GM12878 (cell line): ENCODE results near the gene CSAD. TPM values are rescaled to one million over a fixed set of nuclear protein-coding genes. Genes with fewer than 3 reads are reported as not detected.
A peak's percentile ranks its signal among the peaks of the same experiment; 100 is the strongest.

Experiments
- ATAC-seq: fragments of 200-7000 bp; cut with Tn5 transposase; 3 replicates; pipeline ENCODE4 v1.9.1; 2020; ENCODE audit warnings: mild to moderate bottlenecking, moderate library complexity
- BruUV-seq: library from RNA; stranded (reverse); fragments of 400-500 nt; replicated peaks from 2 replicates; lab custom pipeline; 2021; lab: Mats Ljungman, UMichigan
- CTCF ChIA-PET: fragments of 300-600 bp; sonication (Branson Sonifier 250); formaldehyde crosslinking; extraction: SDS; loops from one replicate; lab custom pipeline; 2021; ENCODE audit warnings: inconsistent platforms; lab: Yijun Ruan, JAX
- POLR2A ChIA-PET: fragments of 350-600 bp; formaldehyde crosslinking; extraction: SDS; loops from one replicate; lab custom pipeline; 2021; ENCODE audit warnings: inconsistent platforms; lab: Charles Lee
- RAD21 ChIA-PET: fragments of 300-600 bp; sonication (Branson Sonifier 250); formaldehyde crosslinking; loops from one replicate; lab custom pipeline; 2023; ENCODE audit warnings: antibody characterized with exemption; ENCODE audit not compliant: unreplicated experiment; lab: Charles Lee
- SMC1A ChIA-PET: fragments of 300-600 bp; sonication (Branson Sonifier 250); formaldehyde crosslinking; loops from one replicate; lab custom pipeline; 2023; ENCODE audit not compliant: unreplicated experiment, uncharacterized antibody; lab: Charles Lee
- DNase-seq: peaks from one replicate; pipeline ENCODE4 v3.0.0-alpha.2; 2011; ENCODE audit warnings: low read depth, low spot score
- FAIRE-seq: peaks from 3 replicates; lab custom pipeline; 2011; peaks lifted over from hg19 to GRCh38; lab: Jason Lieb, UNC
- H2AFZ ChIP-seq: 2 replicates; pipeline ENCODE4 v1.6.0; 2011; ENCODE audit warnings: low read depth, low read length, control low read depth; ENCODE audit not compliant: control insufficient read depth
- H3K27ac ChIP-seq: 2 replicates; pipeline ENCODE4 v1.5.1; 2011; ENCODE audit warnings: control low read depth; ENCODE audit not compliant: control insufficient read depth, insufficient read depth
- H3K27me3 ChIP-seq, 2 experiments: replicated peaks in 1 of 2; 2 replicates each; pipeline versions ENCODE4 v1.6.0 to v1.6.1; 2011; ENCODE audit warnings: low read length in 1 of 2; ENCODE audit not compliant: control insufficient read depth in 2 of 2, insufficient read depth in 2 of 2
- H3K36me3 ChIP-seq, 2 experiments: 2 replicates each; pipeline ENCODE4 v1.5.1; 2011; ENCODE audit warnings: low read length in 1 of 2; ENCODE audit not compliant: control insufficient read depth in 2 of 2, insufficient read depth in 2 of 2
- H3K4me1 ChIP-seq: 2 replicates; pipeline ENCODE4 v1.6.1; 2011; ENCODE audit warnings: mild to moderate bottlenecking, low read length, moderate library complexity, mixed read lengths; ENCODE audit not compliant: control insufficient read depth, insufficient read depth
- H3K4me2 ChIP-seq: 2 replicates; pipeline ENCODE4 v1.6.0; 2011; ENCODE audit warnings: control low read depth; ENCODE audit not compliant: control insufficient read depth, insufficient read depth
- H3K4me3 ChIP-seq: fragments of 200-600 bp; sonication (generic); 2 replicates; pipeline ENCODE4 v1.5.1; 2016
- H3K79me2 ChIP-seq: 2 replicates; pipeline ENCODE4 v1.6.0; 2011; ENCODE audit warnings: low read length; ENCODE audit not compliant: control insufficient read depth, insufficient read depth
- H3K9ac ChIP-seq: 2 replicates; pipeline ENCODE4 v1.8.0; 2011; ENCODE audit warnings: low read length, control low read depth, mixed read lengths; ENCODE audit not compliant: control insufficient read depth, insufficient read depth
- H3K9me3 ChIP-seq: replicated peaks from 3 replicates; pipeline ENCODE4 v1.5.1; 2011; ENCODE audit warnings: mild to moderate bottlenecking, low read length; ENCODE audit not compliant: control insufficient read depth, insufficient read depth
- H4K20me1 ChIP-seq: 2 replicates; pipeline ENCODE4 v1.6.0; 2011; ENCODE audit not compliant: control insufficient read depth, insufficient read depth
- BACH1 ChIP-seq: fragments of 450-650 bp; IDR thresholded peaks from 2 replicates; pipeline ENCODE4 v1.6.1; 2017; ENCODE audit warnings: mild to moderate bottlenecking, borderline replicate concordance
- BRCA1 ChIP-seq: IDR thresholded peaks from 2 replicates; pipeline ENCODE4 v1.6.1; 2011; ENCODE audit warnings: low read depth, low read length, improper control_type of control experiment
- E2F8 ChIP-seq: fragments of 450-650 bp; IDR thresholded peaks from 2 replicates; pipeline ENCODE4 v1.6.1; 2018; ENCODE audit warnings: mild to moderate bottlenecking, low read depth, moderate library complexity; ENCODE audit not compliant: partially characterized antibody
- FOS ChIP-seq: IDR thresholded peaks from 3 replicates; pipeline ENCODE4 v1.6.1; 2011; ENCODE audit warnings: borderline replicate concordance; ENCODE audit not compliant: insufficient read length; ENCODE audit errors: extremely low read depth
- NR2C1 ChIP-seq: fragments of 450-650 bp; IDR thresholded peaks from 2 replicates; pipeline ENCODE4 v1.6.1; 2017; ENCODE audit warnings: antibody characterized with exemption, mild to moderate bottlenecking, moderate library complexity
- PAX8 ChIP-seq: fragments of 450-650 bp; IDR thresholded peaks from 2 replicates; pipeline ENCODE4 v1.6.1; 2017; ENCODE audit warnings: mild to moderate bottlenecking, moderate library complexity
- POLR2A ChIP-seq: IDR thresholded peaks from 2 replicates; pipeline ENCODE4 v1.6.1; 2011; ENCODE audit warnings: low read depth, mild to moderate bottlenecking, low read length
- SMAD1 ChIP-seq: fragments of 450-650 bp; IDR thresholded peaks from 2 replicates; pipeline ENCODE4 v1.6.1; 2018; ENCODE audit warnings: mild to moderate bottlenecking, low read depth; ENCODE audit not compliant: partially characterized antibody
- SPI1 ChIP-seq: IDR thresholded peaks from 2 replicates; pipeline ENCODE4 v1.6.1; 2011; ENCODE audit warnings: low read depth, mild to moderate bottlenecking, low read length, moderate library complexity, borderline replicate concordance; ENCODE audit not compliant: insufficient read depth
- SREBF2 ChIP-seq: IDR thresholded peaks from 2 replicates; pipeline ENCODE4 v1.6.1; 2012; ENCODE audit warnings: mild to moderate bottlenecking, low read length
- STAT3 ChIP-seq: IDR thresholded peaks from 2 replicates; pipeline ENCODE4 v1.6.1; 2011; ENCODE audit warnings: low read depth, low read length, improper control_type of control experiment
- TCF12 ChIP-seq: IDR thresholded peaks from 2 replicates; pipeline ENCODE4 v1.6.1; 2011; ENCODE audit warnings: low read depth, mild to moderate bottlenecking, low read length
- ZNF592 ChIP-seq: fragments of 450-650 bp; IDR thresholded peaks from 2 replicates; pipeline ENCODE4 v1.6.1; 2017; ENCODE audit warnings: mild to moderate bottlenecking, moderate library complexity
- ZSCAN29 ChIP-seq: fragments of 450-650 bp; IDR thresholded peaks from 2 replicates; pipeline ENCODE4 v1.6.1; 2017; ENCODE audit warnings: mild to moderate bottlenecking, moderate library complexity
- WGBS: methylation state at CpG from one replicate; pipeline ENCODE4 v1.1.6; 2016; ENCODE audit warnings: low lambda C conversion rate; ENCODE audit not compliant: insufficient replicate concordance, insufficient coverage; ENCODE audit errors: missing lambda C conversion rate; 5-methylcytosine and 5-hydroxymethylcytosine counted together
- in situ Hi-C: fragments of 300-500 bp; cut with MboI; formaldehyde crosslinking; loops from 9 replicates; pipeline ENCODE4 v1.14.3; 2018; ENCODE audit warnings: mixed read lengths
- intact Hi-C: fragments of 100-400 bp; cut with micrococcal nuclease; formaldehyde crosslinking; loops from one replicate; pipeline ENCODE4 v1.14.2; 2022; ENCODE audit not compliant: unreplicated experiment
- polyA plus RNA-seq, 11 experiments: library from polyadenylated mRNA; depleted of rRNA in 4 of 11; unstranded in 6 of 11; stranded (reverse) in 5 of 11; fragments of >200 nt; fragmentation: Nextera tagmentation in 4 of 11; fragmentation: Illumina TruSeq in 1 of 11; extraction: Ambion mirVana in 4 of 11; extraction: Trizol in 1 of 11; gene quantifications; 1 replicate in 1 of 11; 2 replicates in 10 of 11; pipeline versions ENCODE4 v1.2.1 to v1.2.3, GENCODE V29; 2011 to 2016; ENCODE audit warnings: inconsistent platforms in 2 of 11, missing spikeins in 2 of 11, low read depth in 1 of 11
- total RNA-seq, 4 experiments: library from RNA; depleted of rRNA in 3 of 4; stranded (reverse); fragments of >200 nt in 3 of 4; fragmentation: Illumina TruSeq in 1 of 4; extraction: Trizol in 1 of 4; gene quantifications; 2 replicates each; pipeline versions ENCODE4 v1.2.1 to v1.2.3, GENCODE V29; 2013 to 2021
- TF ChIP-seq, protein P1 (sequence below): IDR thresholded peaks from 2 replicates; pipeline ENCODE4 v1.6.1; 2011; ENCODE audit warnings: low read depth, mild to moderate bottlenecking, low read length, moderate library complexity, borderline replicate concordance; ENCODE audit errors: extremely low read depth
- TF ChIP-seq, protein P2 (sequence below): fragments of 450-650 bp; IDR thresholded peaks from 2 replicates; pipeline ENCODE4 v1.6.1; 2017; ENCODE audit warnings: mild to moderate bottlenecking

CSAD gene
- total and polyA plus RNA-seq, 10 of the 15 experiments (the other 5 are each of a cell fraction or from before 2014, with no cell fraction given) = 1.1 to 20.4 (median 6.2) TPM

DNA sequence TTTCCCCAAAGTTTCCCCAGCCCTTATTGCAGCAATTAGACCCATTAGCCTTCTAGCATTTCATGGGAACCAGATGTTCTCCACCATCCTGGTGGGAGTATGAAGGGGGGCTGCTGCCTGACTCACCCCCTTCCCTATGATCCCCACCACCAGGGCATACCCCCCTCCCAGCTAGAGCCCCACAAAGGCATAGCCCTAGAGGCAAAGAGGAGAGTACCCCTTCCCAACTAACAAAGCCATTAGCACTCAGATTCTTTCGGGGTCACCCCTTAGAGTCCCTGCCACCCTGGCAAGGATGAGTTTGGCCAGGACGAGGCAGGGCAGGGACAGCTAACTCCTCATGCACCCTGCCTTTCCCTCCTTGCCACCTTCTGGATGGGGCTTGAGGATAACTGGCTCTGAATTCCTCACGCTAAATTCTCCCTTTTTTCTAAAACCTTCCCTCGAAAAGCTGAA lies 42.1 kb upstream of the CSAD start:
- peaks cover 4% of the 10 kb centered on the region; the same call in 1 of the 2 replicates for H3K79me2 ChIP-seq
- no peaks in the 10 kb centered on the region for H4K20me1 ChIP-seq
- no peak overlapping the region for H3K9ac ChIP-seq
- H3K4me2 ChIP-seq = peak overlapping the region; percentile 90; the same call in 1 of the 2 replicates
- ChIA-PET SMC1A (interaction anchor here (0.7 kb wide), 2 partner anchors 36 to 218 kb away, joined by 3 read pairs; no protein-coding TSS in a partner anchor), CTCF (interaction anchor here (0.7 to 1.1 kb wide), 2 partner anchors 45 to 62 kb away, joined by 3 read pairs; no protein-coding TSS in a partner anchor), POLR2A (interaction anchor here (1.0 to 1.2 kb wide), 2 partner anchors 18 to 157 kb away, joined by 3 read pairs; no protein-coding TSS in a partner anchor), RAD21 (interaction anchor here (1.3 to 1.8 kb wide), 2 partner anchors 28 to 98 kb away, joined by 3 to 4 read pairs; partner anchors contain the start of gene AAAS)
- peaks cover 19% of the 10 kb centered on the region for H3K4me1 ChIP-seq
- no peak overlapping the region for H3K27ac ChIP-seq
- ATAC-seq = no peak
- no peaks in the 10 kb centered on the region for H3K9me3 ChIP-seq
- H3K4me3 ChIP-seq = no peak overlapping the region
- no peak for FAIRE-seq
- no peak for DNase-seq
- H3K36me3 ChIP-seq = no peaks in the 10 kb centered on the region
- WGBS = 77% methylated on average over 4 of the region's 4 CpGs
- intact Hi-C loops = loop anchor here (5.0 kb wide), 1 partner anchor 44 kb away; the partner anchor contains the start of gene ESPL1
- no peaks in the 10 kb centered on the region for H3K27me3 ChIP-seq
- in situ Hi-C loops = no loop called here
- no TSS peak for BruUV-seq
- H2AFZ ChIP-seq = no peak overlapping the region
- TF ChIP-seq STAT3 (no peak), SPI1 (no peak), BACH1 (no peak), E2F8 (no peak), ZSCAN29 (no peak), NR2C1 (no peak), PAX8 (no peak), TCF12 (no peak), BRCA1 (no peak), ZNF592 (no peak), FOS (no peak), POLR2A (no peak), SREBF2 (no peak), SMAD1 (no peak)
- TF ChIP-seq, protein P1, sequence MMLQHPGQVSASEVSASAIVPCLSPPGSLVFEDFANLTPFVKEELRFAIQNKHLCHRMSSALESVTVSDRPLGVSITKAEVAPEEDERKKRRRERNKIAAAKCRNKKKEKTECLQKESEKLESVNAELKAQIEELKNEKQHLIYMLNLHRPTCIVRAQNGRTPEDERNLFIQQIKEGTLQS = no peak
- TF ChIP-seq, protein P2, sequence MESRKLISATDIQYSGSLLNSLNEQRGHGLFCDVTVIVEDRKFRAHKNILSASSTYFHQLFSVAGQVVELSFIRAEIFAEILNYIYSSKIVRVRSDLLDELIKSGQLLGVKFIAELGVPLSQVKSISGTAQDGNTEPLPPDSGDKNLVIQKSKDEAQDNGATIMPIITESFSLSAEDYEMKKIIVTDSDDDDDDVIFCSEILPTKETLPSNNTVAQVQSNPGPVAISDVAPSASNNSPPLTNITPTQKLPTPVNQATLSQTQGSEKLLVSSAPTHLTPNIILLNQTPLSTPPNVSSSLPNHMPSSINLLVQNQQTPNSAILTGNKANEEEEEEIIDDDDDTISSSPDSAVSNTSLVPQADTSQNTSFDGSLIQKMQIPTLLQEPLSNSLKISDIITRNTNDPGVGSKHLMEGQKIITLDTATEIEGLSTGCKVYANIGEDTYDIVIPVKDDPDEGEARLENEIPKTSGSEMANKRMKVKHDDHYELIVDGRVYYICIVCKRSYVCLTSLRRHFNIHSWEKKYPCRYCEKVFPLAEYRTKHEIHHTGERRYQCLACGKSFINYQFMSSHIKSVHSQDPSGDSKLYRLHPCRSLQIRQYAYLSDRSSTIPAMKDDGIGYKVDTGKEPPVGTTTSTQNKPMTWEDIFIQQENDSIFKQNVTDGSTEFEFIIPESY = no peak
